PC-9 (cell line): ENCODE measurements around the gene GALNT5. TPM values are rescaled to one million over a fixed set of nuclear protein-coding genes. Genes with fewer than 3 reads are reported as not detected.

Source experiments
- BruUV-seq: library from RNA; stranded (reverse); fragments of 400-500 nt; replicated peaks from 2 replicates; lab custom pipeline; 2021; lab: Mats Ljungman, UMichigan
- CTCF ChIA-PET: fragments of 300-600 bp; sonication (Branson Sonifier 250); formaldehyde crosslinking; loops from one replicate; lab custom pipeline; 2022; ENCODE audit warnings: antibody characterized with exemption; lab: Charles Lee
- POLR2A ChIA-PET: fragments of 300-600 bp; sonication (Branson Sonifier 250); formaldehyde crosslinking; loops from one replicate; lab custom pipeline; 2022; ENCODE audit warnings: antibody characterized with exemption; ENCODE audit not compliant: unreplicated experiment; lab: Charles Lee
- DNase-seq, 2 experiments: peaks; one replicate each; pipeline versions ENCODE4 v3.0.0 to v3.0.0-alpha.2; 2015 to 2022; ENCODE audit warnings: mixed read lengths in 1 of 2
- H2AFZ ChIP-seq: fragments of 200-600 bp; sonication (generic); 2 replicates; pipeline ENCODE4 v1.8.1; 2017; ENCODE audit warnings: antibody characterized with exemption
- H3F3A ChIP-seq: fragments of 200-600 bp; sonication (generic); 2 replicates; pipeline ENCODE4 v1.8.1; 2017; ENCODE audit warnings: antibody characterized with exemption, mild to moderate bottlenecking, low read depth; ENCODE audit not compliant: insufficient read depth
- H3K27ac ChIP-seq: fragments of 200-600 bp; sonication (generic); 2 replicates; pipeline ENCODE4 v1.6.1; 2016; ENCODE audit warnings: mixed run types
- H3K27me3 ChIP-seq: fragments of 200-600 bp; sonication (generic); 2 replicates; pipeline ENCODE4 v1.6.1; 2016; ENCODE audit warnings: low read depth, mixed run types; ENCODE audit not compliant: insufficient read depth
- H3K36me3 ChIP-seq: fragments of 200-600 bp; sonication (generic); 2 replicates; pipeline ENCODE4 v1.6.1; 2016; ENCODE audit warnings: low read depth, mixed run types
- H3K4me1 ChIP-seq: fragments of 200-600 bp; sonication (generic); replicated peaks from 2 replicates; pipeline ENCODE4 v1.6.1; 2016; ENCODE audit warnings: mixed run types; ENCODE audit not compliant: insufficient read depth
- H3K4me2 ChIP-seq: fragments of 200-600 bp; sonication (generic); 2 replicates; pipeline ENCODE4 v1.6.1; 2017; ENCODE audit warnings: mixed run types
- H3K4me3 ChIP-seq: fragments of 200-600 bp; sonication (generic); 2 replicates; pipeline ENCODE4 v1.6.1; 2016; ENCODE audit warnings: mixed run types
- H3K79me2 ChIP-seq: fragments of 200-600 bp; sonication (generic); 2 replicates; pipeline ENCODE4 v1.6.1; 2017; ENCODE audit warnings: low read depth, mixed run types
- H3K9me2 ChIP-seq: fragments of 200-600 bp; sonication (generic); 2 replicates; pipeline ENCODE4 v1.8.1; 2017; ENCODE audit warnings: mild to moderate bottlenecking; ENCODE audit not compliant: insufficient read depth
- H3K9me3 ChIP-seq: fragments of 200-600 bp; sonication (generic); 2 replicates; pipeline ENCODE4 v1.8.1; 2016; ENCODE audit warnings: low read depth; ENCODE audit not compliant: insufficient read depth
- H4K20me1 ChIP-seq: fragments of 200-600 bp; sonication (generic); 2 replicates; pipeline ENCODE4 v1.8.1; 2017; ENCODE audit not compliant: insufficient read depth
- CTCF ChIP-seq: fragments of 200-600 bp; sonication (generic); conservative IDR thresholded peaks from 2 replicates; pipeline ENCODE4 v1.6.1; 2017; ENCODE audit warnings: mixed run types, antibody characterized with exemption, mild to moderate bottlenecking, moderate library complexity
- EZH2 ChIP-seq: fragments of 200-600 bp; sonication (generic); IDR thresholded peaks from 2 replicates; pipeline ENCODE4 v1.8.0; 2017; ENCODE audit warnings: antibody characterized with exemption, low read depth
- intact Hi-C: fragments of 100-400 bp; cut with micrococcal nuclease; formaldehyde crosslinking; loops from one replicate; pipeline ENCODE4 v1.10.0; 2022; ENCODE audit not compliant: unreplicated experiment
- total RNA-seq: library from RNA; stranded (reverse); gene quantifications from 2 replicates; pipeline ENCODE4 v1.2.3, GENCODE V29; 2021

Gene GALNT5
- total RNA-seq, 1 experiment from 2014 or later: 1.9 TPM

GRCh38 chr2:157246765-157247407, 10.6 kb upstream of the GALNT5 start:
- POLR2A ChIA-PET: no interaction called here
- Histone ChIP-seq H3K4me1 (0 out of 2 replicates have a peak, but pooled peaks cover 14% of the 10 kb centered on the region), H2AFZ (no peak overlapping the region), H3K27ac (0 out of 2 replicates have a peak overlapping the region, but pooled peaks have one; percentile 16), H3K36me3 (no peaks in the 10 kb centered on the region), H3K9me3 (no peaks in the 10 kb centered on the region), H3K4me2 (peak overlapping the region; percentile 8; the same call in 1 of the 2 replicates), H3K4me3 (no peak overlapping the region), H3F3A (no peaks in the 10 kb centered on the region), H4K20me1 (no peaks in the 10 kb centered on the region), H3K9me2 (no peaks in the 10 kb centered on the region), H3K27me3 (no peaks in the 10 kb centered on the region), H3K79me2 (no peaks in the 10 kb centered on the region)
- intact Hi-C loops: loop anchor here (1.0 kb wide), 1 partner anchor 10 kb away; the partner anchor contains the start of gene GALNT5
- TSS peak; percentile 45 for BruUV-seq
- DNase-seq: peak in 1 of 2 experiments; percentile 5
- CTCF ChIA-PET: no interaction called here
- no peak for TF ChIP-seq CTCF
- no peak for TF ChIP-seq EZH2

GRCh38 chr2:157250836-157251235, 6.7 kb upstream of the GALNT5 start:
- no TSS peak for BruUV-seq
- no peaks in the 10 kb centered on the region for H3F3A ChIP-seq
- H3K36me3 ChIP-seq: no peaks in the 10 kb centered on the region
- no peak overlapping the region for H2AFZ ChIP-seq
- TF ChIP-seq CTCF (no peak), EZH2 (no peak)
- POLR2A ChIA-PET: no interaction called here
- no peaks in the 10 kb centered on the region for H3K27me3 ChIP-seq
- no peak overlapping the region for H3K4me2 ChIP-seq
- no peaks in the 10 kb centered on the region for H4K20me1 ChIP-seq
- CTCF ChIA-PET: no interaction called here
- 0 out of 2 replicates have a peak, but pooled peaks cover 14% of the 10 kb centered on the region for H3K4me1 ChIP-seq
- H3K27ac ChIP-seq: no peak overlapping the region
- no peaks in the 10 kb centered on the region for H3K9me3 ChIP-seq
- H3K4me3 ChIP-seq: no peak overlapping the region
- H3K79me2 ChIP-seq: no peaks in the 10 kb centered on the region
- intact Hi-C loops: no loop called here
- no peak for DNase-seq
- no peaks in the 10 kb centered on the region for H3K9me2 ChIP-seq

GRCh38 chr2:157251932-157252331, 5.6 kb upstream of the GALNT5 start:
- no peaks in the 10 kb centered on the region for H4K20me1 ChIP-seq
- ChIA-PET CTCF (no interaction called here), POLR2A (interaction anchor here (0.6 kb wide), 1 partner anchor 280 kb away, joined by 4 read pairs; no protein-coding TSS in a partner anchor)
- H3K27ac ChIP-seq: no peak overlapping the region
- H3K4me2 ChIP-seq: no peak overlapping the region
- no peak overlapping the region for H2AFZ ChIP-seq
- TF ChIP-seq EZH2: no peak
- TF ChIP-seq CTCF: no peak
- H3K36me3 ChIP-seq: no peaks in the 10 kb centered on the region
- H3F3A ChIP-seq: no peaks in the 10 kb centered on the region
- no peaks in the 10 kb centered on the region for H3K79me2 ChIP-seq
- intact Hi-C loops: no loop called here
- H3K4me3 ChIP-seq: no peak overlapping the region
- H3K9me2 ChIP-seq: no peaks in the 10 kb centered on the region
- no peaks in the 10 kb centered on the region for H3K9me3 ChIP-seq
- BruUV-seq: no TSS peak
- no peaks in the 10 kb centered on the region for H3K27me3 ChIP-seq
- no peak for DNase-seq
- H3K4me1 ChIP-seq: 0 out of 2 replicates have a peak, but pooled peaks cover 6% of the 10 kb centered on the region
